HEK293T (cell line): Measurements from ENCODE around the gene BBS7.

Source experiments
- ARNT ChIP-seq: fragments of 450-650 bp; IDR thresholded peaks from 2 replicates; pipeline ENCODE4 v1.6.1; 2017; ENCODE audit warnings: mild to moderate bottlenecking
- BHLHE40 ChIP-seq: fragments of 450-650 bp; IDR thresholded peaks from 2 replicates; pipeline ENCODE4 v1.6.1; 2016; ENCODE audit warnings: mild to moderate bottlenecking, moderate library complexity, borderline replicate concordance
- ELF4 ChIP-seq: fragments of 450-650 bp; IDR thresholded peaks from 2 replicates; pipeline ENCODE4 v1.6.1; 2017; ENCODE audit warnings: antibody characterized with exemption
- FOXM1 ChIP-seq: fragments of 450-650 bp; IDR thresholded peaks from 2 replicates; pipeline ENCODE4 v1.6.1; 2017; ENCODE audit warnings: mild to moderate bottlenecking, borderline replicate concordance
- HDGF ChIP-seq: fragments of 450-650 bp; IDR thresholded peaks from 2 replicates; pipeline ENCODE4 v1.6.1; 2017; ENCODE audit warnings: antibody characterized with exemption, borderline replicate concordance
- NFRKB ChIP-seq: fragments of 450-650 bp; IDR thresholded peaks from 2 replicates; pipeline ENCODE4 v1.6.1; 2016; ENCODE audit warnings: mild to moderate bottlenecking, moderate library complexity
- SP1 ChIP-seq: fragments of 450-650 bp; IDR thresholded peaks from 2 replicates; pipeline ENCODE4 v1.6.1; 2017
- SUZ12 ChIP-seq: fragments of 450-650 bp; IDR thresholded peaks from 2 replicates; pipeline ENCODE4 v1.6.1; 2016; ENCODE audit warnings: mild to moderate bottlenecking
- TARDBP ChIP-seq: fragments of 450-650 bp; IDR thresholded peaks from 2 replicates; pipeline ENCODE4 v1.6.1; 2016

DNA sequence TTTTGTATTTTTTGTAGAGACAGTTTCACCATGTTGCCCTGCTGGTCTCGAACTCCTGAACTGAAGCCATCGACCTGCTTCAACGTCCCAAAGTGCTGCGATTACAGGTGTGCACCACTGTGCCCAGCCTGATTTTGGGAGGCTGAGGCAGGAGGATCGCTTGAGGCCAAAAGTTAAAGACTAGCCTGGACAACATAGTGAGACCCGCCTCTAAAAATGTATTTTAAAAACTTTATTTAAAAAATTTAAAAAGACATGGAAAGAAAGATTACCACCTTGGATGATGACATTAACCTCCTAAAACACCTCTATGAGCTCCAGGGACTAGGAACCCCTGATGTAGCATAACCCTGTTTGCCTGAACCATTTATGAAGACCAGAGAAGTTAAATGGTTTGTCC, 5.8 kb upstream of the BBS7 start:
- TF ChIP-seq BHLHE40 (no peak), FOXM1 (no peak), SP1 (no peak), NFRKB (no peak), SUZ12 (no peak), ARNT (no peak), ELF4 (no peak), HDGF (no peak), TARDBP (no peak)
